ENCODE results near the gene HSPA12B.

The HSPA12B gene

DNA sequence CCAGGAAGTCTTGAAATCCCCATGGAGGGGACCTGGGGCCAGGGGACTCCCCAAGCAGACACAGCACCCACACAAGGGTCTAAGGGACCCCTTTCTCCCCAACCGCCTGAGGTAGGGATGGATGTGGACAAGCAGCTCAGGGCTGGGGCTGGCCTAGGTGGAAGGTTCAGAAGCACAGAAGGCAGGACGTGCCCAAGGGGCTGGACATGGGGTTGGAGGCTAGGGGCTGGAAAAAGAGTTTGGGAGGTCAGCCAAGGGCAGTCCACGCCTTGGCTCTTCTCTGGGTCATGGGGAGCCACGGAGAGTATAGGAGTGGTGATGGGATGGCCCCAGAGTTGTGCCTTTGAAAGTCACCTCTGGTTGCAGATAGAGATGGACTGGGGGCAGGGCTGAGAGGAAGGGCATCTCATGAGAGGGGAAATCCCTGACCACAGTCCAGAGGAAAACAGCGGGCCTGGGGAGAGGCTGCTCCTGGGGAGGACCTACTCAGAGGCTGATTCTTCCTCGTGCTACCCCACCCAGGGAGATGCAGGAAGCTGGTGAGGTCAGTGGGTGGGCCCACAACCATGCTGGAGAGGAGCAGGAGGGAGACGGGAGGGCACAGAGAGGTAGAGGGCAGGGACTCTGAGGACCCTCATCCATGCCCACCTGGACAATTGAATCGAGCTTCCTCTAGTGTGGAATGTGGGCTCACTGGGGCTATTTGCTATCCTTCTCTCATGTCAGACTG, 2.5 kb upstream of the HSPA12B start:
- DNase-seq: peak in 1 of 2 donors; percentile 29

DNA sequence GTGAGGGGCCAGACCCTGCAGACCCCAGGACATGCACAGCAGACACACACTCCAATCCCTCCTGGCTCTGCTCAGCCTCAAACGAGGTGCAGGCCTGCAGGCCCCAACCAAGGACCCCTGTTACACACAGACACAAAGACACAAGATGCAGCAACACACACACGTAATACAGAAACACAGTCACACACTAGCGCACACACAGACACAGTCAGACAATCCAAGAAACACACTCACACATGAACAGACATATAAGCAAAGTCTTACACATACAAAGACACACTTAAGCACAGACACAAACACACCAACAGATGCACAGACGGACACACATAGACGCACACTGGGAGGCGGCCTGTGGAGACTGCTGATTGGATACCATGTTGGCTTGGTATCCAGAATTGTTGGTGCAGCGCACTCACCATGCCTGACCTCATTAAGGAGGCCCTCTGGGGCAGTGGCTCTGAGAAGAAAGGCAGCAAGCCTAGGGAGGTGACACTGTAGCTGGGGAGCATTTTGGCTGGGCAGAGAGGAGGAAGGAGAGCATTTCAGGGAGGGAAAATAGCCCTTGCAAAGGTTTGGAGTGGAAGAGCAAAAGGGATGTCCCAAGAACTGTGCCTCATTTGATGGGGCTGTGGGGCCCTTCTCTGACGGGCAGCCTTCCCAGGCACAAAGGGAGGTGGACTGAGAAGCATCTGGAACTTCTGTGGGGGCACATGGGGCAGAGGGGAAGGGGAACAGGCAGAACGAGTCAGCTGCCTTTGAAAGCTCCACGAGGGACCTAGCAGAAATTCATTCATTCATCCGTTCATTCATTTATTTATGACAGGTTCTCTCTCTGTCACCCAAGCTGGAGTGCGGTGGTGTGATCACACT, 1.4 kb upstream of the HSPA12B start:
- DNase-seq: no peak

DNA sequence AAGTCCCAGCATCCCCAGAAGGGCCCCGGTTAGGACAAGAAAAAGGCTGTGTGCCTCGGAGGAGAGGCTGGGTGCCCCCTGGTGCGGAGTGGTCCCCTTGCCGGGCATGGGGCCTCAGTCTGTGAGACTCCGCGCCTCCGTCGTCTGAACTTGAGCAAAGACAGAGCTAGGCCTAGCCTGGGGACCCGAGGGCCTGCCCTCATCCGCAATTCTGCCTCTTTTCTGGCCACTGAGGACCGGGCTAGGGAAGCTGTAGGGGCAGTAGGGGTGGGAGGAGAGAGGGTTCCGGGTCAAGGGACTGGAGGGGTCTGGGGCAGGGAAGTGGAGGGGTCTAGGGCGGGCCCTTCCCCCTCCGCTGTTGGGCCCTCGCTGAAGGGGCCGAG, 550 bp upstream of the HSPA12B start:
- no peak for DNase-seq

DNA sequence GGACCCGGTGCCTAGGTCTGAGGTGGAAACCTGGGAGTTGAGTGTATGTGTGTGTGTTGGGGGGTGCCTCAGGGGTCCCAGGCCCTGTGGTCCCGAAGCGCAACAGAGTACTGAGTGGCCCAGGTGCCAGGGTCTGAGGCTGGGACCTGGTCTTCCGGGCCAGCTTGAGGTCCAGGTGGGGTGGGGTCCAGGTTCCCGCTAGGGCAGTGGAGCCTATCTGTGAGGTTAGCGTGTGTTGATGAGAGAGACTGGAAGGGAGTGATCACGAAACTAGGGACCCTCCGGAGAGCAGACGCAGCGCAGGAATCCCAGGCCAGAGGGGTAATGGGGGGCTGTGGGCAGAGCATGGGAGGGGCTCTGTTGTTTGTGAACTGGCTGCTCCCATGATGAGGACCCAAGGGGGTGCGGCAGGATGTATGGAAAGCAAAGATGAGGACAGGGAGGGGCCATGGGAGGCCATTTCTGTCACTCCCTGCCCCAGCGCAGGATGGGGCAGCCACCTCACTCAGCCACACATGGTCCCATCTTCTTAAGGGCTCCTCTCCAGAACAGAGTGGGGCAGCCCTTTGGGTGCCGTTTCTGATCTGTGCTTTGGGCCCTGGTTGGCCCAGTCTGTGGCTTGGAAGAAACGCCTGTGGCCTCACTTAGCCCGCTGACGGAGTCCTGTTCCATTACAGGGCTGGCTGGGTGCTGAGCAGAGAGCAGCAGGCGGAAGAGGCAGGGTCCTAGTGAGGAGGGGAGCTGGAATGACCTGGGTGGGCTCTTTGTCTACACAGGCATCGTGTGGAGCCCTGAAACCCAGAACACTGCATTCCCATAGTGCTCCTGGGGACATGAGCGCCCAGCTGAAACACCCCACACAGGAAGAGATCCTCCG, 872 bp downstream of the HSPA12B start:
- DNase-seq: no peak

DNA sequence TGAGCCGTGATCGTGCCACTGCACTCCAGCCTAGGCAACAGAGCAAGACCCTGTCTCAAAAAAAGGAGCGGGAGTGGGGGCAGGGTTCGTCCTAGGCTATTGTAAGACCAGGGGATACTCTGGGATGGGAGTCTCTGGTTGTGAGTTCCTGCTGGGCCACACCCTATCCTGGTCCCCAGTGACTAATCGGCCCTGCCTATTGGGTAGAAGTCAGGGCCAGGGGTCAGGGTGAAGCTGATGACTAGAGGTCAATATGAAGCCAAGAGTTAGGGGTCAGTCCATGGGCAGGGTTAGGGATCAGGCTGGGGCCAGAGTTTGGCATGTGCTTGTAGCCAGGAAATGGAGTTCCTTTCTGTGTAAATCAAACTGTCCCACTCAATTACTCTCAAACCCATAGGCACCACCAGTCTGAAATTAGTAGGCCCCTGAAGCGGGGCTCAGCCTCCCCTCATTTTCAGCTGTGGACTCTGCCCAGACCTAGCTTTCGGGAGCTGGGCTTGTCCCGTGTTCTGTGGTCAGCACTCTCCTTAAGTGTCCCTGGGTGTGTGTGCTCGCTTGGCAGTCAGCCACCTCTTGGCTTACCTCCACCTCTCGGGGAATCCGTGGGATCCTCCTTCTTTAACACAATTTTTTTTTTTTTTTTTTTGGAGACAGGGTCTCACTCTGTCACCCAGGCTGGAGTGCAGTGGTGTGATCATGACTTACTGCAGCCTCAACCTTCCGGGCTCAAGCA, 1.8 kb downstream of the HSPA12B start:
- DNase-seq: no peak

DNA sequence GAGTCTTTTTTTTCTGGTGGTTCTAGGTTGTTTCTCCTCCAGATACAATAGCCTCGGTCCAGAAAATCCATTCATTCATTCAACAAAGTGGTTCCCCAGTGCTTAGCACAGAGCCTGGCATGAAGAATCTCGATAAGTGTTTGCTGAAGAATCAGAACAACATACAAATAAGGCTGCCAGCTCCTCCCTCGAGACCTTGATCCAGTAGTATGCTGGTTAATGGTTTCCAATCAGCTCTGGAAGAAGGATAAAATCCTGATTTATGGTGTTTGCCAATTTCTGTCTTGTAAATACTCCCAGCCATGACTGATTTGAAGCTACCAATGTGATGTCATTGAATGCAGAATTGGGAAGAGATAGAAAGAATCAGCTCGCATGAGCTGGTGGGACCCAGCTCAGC, 3.3 kb downstream of the HSPA12B start:
- no peak for DNase-seq

DNA sequence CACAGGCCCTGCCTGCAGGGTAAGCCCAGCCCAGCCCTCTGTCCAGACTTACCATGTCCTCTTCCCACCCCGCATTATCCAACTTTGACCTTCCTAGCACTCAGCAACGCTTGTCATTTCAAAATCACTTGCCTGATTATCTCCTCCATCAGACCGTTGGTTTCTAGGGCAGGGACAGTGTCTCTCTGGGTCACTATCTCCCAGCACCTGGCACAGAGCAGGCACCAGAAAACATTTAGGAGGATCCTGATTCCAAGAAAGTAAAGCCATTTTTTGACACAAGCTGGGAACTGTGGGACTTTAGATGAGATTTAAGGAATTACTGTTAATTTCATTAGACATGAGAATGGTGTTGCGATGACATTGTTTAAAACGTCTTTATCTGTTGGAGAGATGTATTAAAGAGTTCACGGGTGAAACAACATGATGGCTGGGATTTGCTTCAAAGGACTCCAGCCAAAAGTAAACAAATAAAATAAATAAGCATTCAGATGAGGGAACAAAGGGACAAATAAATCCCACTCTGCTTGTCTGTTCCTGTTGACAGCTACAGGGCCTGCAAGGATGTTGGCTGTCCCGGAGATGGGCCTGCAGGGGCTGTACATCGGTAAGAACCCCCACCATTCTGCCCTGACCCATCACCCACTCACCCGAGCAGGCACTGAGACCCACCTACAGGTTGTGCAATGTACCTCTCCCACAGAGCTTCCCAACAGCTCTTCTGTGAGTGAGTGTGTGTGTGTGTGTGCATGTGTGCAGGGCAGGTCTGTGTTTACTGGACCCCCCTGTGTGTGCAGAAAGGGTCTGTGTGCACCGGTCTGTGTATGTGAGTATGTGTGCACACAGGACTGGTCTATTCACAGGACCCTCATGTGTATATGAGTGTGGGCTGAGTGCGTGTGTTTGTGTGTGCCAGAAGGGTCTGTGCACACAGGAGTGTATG, 5.9 kb downstream of the HSPA12B start:
- DNase-seq: no peak

DNA sequence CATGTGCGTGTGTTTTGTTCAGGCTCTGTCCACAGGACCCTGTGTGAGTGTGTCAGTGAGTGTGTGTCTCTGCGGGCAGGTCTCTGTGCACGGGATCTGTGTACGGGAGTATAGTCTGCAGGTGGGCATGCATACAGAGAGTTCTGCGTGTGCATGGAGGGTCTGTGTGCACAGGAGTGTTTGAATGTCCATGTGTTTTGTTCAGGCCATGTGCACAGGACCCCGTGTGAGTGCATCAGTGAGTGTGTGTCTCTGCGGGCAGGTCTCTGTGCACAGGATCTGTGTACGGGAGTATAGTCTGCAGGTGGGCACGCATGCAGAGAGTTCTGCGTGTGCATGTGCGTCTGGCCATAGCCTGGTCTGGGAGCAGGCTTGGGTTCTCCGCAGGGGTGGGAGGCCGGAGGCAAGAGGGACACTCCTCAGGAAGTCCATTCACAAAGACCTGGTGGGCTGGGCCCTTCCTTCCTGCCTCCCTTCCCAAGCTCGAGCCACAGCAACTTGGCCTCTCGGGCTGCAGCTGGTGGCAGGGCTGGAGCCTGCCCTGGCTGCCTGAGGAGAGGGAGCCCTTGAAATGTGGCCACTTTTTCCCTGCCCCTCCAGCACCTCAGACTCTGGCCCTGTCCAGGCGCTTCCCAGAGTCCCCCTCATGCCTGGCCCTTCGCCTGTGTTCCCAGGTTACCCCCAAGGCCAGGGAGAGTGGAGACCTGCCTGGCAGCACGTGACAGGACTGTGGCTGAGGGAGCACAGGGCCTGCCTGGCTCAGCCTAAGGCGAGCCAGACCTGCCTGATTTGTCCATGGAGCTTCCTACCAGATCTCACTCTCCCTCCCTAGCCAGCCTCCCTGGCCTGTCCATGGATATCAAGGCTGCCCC, 6.8 kb downstream of the HSPA12B start:
- DNase-seq: no peak

DNA sequence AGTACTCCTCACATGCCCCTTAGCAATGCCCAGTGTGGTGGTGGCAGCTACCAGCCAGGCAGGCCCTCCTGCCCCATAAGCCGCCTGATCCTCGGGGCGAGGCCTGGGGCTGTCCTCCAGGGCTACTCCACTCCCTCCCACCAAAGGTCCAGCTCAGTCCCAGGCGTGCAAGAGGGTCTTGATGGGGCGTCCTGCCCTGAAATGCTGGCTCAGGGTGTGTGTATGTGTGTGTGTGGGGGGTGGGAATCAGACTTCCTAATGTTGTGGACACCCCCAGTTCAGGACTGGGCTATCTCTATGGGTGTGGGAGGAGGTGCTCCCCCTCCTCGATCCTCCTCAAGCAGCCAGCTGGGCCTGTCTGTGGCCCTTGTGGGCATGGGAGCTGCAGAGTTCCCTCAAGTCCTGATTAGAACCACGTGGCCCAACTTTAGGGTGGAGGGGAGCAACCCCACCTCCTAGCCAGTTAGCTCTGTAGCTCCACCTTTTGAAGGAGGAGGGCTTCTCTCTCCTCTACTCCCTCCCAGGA, 7.5 kb downstream of the HSPA12B start:
- DNase-seq: no peak

DNA sequence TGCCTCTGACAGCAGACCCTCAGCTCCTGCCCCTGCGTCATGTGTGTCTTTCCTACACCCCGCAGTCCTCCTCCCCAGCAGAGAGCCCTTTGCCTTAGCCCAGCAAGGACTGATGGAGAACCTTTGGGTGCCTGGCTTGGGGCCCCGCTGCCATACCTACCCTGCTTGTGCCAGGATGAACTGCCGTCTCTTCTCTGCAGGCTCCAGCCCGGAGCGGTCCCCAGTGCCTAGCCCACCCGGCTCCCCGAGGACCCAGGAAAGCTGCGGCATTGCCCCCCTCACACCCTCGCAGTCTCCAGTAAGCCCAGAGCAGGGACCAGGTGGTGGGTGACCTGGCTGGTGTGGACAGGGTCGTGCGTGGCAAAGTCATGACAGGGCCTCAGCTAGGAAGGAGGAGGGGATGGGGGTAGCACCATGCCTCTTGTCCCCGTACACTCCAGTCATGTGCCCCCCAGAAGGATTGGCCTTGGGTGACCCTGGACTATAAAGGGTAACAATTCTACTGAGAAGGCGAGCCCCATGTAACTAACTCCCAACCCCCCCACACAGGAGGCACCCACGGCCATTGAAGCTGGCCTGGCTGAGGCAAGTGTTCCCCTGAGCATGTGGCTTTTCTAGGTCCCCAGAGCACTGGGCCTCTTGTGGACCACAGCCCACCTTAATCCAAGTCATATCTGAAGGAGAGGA, 8.3 kb downstream of the HSPA12B start:
- DNase-seq: no peak

DNA sequence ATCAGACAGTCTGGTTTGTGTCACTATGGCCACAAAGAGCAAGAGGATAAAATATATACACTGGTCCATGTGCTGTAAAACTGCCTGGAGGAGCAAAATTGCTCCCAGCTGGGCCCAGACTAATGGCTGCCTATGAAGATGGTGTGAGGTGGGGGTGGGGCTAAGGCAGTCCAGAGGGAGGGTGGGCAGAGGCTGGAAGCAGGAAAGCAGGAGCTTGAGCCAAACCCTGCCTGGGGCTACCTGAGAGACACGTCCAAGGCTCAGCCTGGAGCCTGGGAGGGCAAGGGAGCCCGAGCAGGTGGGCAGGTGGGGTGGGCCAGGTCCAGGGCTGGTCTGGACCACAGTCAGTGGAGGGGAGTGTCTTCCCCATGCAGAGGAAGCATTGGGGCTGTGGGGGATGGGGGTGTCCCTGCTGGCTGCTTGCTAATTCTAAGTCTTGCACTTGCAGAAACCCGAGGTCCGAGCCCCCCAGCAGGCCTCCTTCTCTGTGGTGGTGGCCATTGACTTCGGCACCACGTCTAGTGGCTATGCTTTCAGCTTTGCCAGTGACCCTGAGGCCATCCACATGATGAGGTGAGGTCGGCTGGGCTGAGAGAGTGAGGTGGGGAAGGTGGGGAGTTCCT, 9.5 kb downstream of the HSPA12B start:
- no peak for DNase-seq

DNA sequence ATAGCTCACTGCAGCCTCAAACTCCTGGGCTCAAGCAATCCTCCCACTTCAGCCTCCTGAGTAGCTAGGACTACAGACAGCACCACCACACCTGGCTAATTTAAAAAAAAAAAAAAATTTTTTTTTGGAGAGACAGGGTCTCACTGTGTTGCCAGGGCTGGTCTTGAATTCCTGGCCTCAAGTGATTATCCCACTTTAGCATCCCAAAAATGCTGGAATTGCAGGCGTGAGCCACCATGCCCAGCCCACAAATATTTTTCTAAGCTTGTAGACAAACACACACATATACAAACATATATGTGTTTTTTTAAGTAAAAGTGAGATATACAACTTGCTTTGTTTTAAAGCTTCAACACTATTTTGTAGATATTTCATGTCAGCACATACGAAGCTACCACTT, 10.8 kb downstream of the HSPA12B start:
- DNase-seq: no peak

DNA sequence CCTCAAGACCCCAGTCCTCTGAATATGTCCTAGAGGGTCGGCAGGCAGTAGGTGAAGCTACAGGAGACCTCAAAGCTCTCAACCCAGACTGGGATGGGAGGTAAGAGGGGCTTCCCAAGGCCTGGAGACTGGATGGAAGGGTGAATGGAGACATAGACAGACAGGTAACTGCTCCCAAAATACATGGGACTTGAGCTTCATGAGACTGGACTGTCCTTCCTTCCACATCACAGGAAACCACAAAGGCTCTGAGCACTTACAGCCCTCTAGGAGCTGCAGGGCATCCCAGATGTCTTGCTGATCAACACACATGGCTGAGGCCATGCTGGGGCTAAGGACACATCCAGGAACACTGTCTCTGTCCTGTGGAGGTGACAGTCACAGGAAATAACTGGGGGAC, 11.6 kb downstream of the HSPA12B start:
- DNase-seq: no peak

DNA sequence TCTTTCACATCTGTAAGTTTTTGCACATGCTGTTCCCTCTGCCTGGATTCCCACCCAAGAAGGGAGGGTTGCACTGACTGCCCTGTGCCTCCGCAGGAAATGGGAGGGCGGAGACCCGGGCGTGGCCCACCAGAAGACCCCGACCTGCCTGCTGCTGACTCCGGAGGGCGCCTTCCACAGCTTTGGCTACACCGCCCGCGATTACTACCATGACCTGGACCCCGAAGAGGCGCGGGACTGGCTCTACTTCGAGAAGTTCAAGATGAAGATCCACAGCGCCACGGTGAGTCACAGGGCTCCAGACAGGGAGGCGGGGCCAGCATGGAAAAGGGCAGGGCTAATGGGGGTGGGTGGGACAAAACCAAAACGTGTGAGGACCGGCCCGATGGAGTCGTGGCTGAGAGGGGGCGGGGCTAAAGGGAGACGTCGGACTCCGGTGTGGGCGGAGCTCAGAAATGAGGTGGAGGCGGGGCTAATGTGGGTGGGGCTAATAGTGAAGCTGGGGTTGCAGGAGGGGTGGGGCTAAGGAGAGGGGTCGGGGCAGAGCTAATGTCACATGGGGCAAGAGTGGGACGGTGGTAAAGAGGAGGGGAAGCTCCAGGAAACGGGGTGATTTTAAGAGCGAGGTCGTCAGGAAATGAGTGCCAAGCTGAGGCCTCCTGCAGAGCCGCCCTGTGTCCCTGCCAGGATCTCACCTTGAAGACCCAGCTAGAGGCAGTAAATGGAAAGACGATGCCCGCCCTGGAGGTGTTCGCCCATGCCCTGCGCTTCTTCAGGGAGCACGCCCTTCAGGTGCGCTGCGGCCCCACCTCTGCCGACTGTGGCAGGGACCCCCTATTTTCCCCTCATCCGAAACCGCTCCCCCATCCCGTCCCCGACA, 12.6 kb downstream of the HSPA12B start:
- peak; percentile 75 to 83 for DNase-seq

DNA sequence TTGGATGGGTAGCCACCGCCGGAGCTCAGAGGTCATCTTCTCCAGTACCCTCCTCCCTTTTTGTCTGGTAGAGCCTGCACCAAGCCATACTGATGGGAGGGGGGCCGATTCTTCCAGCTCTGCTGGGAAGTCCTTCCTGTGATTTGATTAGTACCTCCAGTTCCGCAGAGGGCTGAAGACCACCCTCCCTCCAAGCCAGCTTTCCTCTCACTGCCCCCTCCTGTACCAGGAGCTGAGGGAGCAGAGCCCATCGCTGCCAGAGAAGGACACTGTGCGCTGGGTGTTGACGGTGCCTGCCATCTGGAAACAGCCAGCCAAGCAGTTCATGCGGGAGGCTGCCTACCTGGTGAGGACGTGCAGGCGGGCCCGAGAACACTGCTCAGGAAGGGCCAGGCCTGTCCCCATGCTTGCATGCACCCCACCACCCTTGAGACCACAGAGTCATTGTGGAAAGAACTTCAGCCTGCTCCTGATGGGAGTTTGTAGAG, 13.2 kb downstream of the HSPA12B start:
- no peak for DNase-seq

DNA sequence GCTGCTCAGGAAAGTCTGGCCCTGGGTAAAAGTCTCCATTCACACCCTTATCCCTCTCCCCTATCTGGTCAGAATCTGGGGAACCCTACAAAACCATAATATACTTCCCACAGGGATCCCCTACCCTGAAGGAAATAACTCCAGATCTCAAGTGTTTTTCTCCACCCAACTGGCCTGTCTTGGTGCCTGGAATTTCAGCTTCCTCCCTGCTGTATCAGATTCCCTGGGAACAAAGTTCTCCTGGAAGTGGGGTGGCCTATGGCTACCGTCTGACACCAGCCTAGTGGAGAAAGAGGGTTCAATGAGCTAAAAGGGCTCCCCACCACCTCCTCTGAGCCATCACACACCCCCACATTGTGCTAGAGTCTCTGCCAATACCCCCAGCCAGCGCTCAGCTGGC, 15.0 kb downstream of the HSPA12B start:
- no peak for DNase-seq

DNA sequence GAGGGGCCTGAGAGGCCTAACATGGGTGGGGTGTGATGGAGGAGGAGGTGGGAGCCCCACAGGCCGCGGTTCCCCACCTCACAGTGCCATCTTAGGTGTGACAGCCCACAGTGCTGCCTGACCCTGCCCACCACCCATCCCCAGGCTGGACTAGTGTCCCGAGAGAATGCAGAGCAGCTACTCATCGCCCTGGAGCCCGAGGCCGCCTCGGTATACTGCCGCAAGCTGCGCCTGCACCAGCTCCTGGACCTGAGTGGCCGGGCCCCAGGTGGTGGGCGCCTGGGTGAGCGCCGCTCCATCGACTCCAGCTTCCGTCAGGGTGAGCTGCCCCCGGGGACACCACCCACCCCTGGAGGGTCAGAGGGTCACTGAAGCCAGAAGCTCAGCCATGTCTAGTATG, 15.6 kb downstream of the HSPA12B start:
- DNase-seq: no peak
